Peyer's patch (tissue), 4 donors: Measurements from ENCODE around the gene RBM10. TPM values are rescaled to one million over a fixed set of nuclear protein-coding genes. Genes with fewer than 3 reads are reported as not detected.

Source experiments
- DNase-seq, 3 donors: peaks; one replicate each; pipeline ENCODE4 v3.0.0-alpha.2; 2017 to 2019
- H3K27ac ChIP-seq, 4 donors: fragments of 200-600 bp; sonication (generic); one replicate each; pipeline ENCODE4 v1.5.1; 2016 to 2019
- H3K27me3 ChIP-seq, 2 donors: fragments of 200-600 bp; sonication (generic); one replicate each; pipeline ENCODE4 v1.5.1; 2019
- H3K36me3 ChIP-seq, 3 donors: fragments of 200-600 bp; sonication (generic); one replicate each; pipeline ENCODE4 v1.5.1; 2016 to 2019
- H3K4me1 ChIP-seq, 4 donors: fragments of 200-600 bp; sonication (generic); one replicate each; pipeline ENCODE4 v1.5.1; 2016 to 2019
- H3K4me3 ChIP-seq, 4 donors: fragments of 200-600 bp; sonication (generic); 1 replicate in 3 of 4; 2 replicates in 1 of 4; pipeline ENCODE4 v1.5.1; 2016 to 2019; ENCODE audit warnings: mild to moderate bottlenecking in 1 of 4
- H3K9me3 ChIP-seq, 4 donors: fragments of 200-600 bp; sonication (generic); one replicate each; pipeline ENCODE4 v1.5.1; 2016 to 2019; ENCODE audit warnings: mild to moderate bottlenecking in 1 of 4
- POLR2A ChIP-seq, 2 donors: fragments of 450-650 bp; IDR thresholded peaks; one replicate each; pipeline ENCODE4 v1.5.1; 2017; ENCODE audit warnings: antibody characterized with exemption in 2 of 2, mild to moderate bottlenecking in 2 of 2, moderate library complexity in 2 of 2
- total RNA-seq, 4 donors: library from RNA; depleted of rRNA; stranded (reverse); fragments of >200 nt; gene quantifications; one replicate each; pipeline ENCODE4 v1.1.0, GENCODE V29; 2016
- TF ChIP-seq, protein P1 (sequence below), 6 experiments: fragments of 450-650 bp in 4 of 6; fragments of 200-600 bp in 2 of 6; sonication (generic) in 1 of 6; IDR thresholded peaks; one replicate each; pipeline ENCODE4 v1.5.1; 2017 to 2019; ENCODE audit warnings: antibody characterized with exemption in 6 of 6, mild to moderate bottlenecking in 3 of 6, moderate library complexity in 1 of 6

Gene RBM10
- total RNA-seq, 4 donors from 2014 or later: 24.9 to 47.0 (median 35.3) TPM

DNA sequence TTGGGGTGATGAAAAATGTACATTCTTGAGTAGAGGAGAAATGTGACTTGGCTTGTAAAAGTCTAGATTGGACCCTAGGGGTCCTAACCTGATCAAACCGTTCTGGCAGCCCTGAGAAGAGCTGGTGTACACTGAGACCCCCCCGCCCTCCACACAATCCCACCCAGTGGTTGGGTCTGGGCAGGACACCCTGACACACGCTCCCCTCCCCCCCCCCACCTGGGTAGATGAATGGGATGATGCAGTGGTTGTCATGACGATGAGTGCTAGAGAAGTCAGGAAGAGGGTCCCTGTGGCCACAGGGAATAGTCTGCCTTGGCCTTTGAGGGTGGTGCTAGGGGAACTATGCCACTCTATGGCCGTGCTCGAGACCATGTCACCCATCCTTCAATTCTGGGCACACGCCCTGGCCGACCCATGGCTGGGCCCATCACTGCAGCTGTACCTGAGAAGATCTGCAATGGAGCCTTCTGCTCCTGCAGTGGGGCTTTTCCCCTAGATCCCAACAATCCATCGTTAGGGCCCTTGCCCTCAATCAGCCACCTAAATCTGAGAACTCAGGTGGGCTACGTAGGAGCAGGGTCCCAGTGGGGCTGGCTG is 77.8 kb downstream of the RBM10 start:
- H3K4me3 ChIP-seq: no peak overlapping the region
- H3K9me3 ChIP-seq: no peaks in the 10 kb centered on the region
- H3K36me3 ChIP-seq: peaks cover 0 to 43% (median 0%) of the 10 kb centered on the region in 3 donors
- H3K27me3 ChIP-seq: no peaks in the 10 kb centered on the region
- peaks cover 0 to 8% (median 0%) of the 10 kb centered on the region in 4 donors for H3K4me1 ChIP-seq
- TF ChIP-seq, protein P1, sequence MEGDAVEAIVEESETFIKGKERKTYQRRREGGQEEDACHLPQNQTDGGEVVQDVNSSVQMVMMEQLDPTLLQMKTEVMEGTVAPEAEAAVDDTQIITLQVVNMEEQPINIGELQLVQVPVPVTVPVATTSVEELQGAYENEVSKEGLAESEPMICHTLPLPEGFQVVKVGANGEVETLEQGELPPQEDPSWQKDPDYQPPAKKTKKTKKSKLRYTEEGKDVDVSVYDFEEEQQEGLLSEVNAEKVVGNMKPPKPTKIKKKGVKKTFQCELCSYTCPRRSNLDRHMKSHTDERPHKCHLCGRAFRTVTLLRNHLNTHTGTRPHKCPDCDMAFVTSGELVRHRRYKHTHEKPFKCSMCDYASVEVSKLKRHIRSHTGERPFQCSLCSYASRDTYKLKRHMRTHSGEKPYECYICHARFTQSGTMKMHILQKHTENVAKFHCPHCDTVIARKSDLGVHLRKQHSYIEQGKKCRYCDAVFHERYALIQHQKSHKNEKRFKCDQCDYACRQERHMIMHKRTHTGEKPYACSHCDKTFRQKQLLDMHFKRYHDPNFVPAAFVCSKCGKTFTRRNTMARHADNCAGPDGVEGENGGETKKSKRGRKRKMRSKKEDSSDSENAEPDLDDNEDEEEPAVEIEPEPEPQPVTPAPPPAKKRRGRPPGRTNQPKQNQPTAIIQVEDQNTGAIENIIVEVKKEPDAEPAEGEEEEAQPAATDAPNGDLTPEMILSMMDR (IDR thresholded peaks at IDR 0.05): no peak
- no peak for TF ChIP-seq POLR2A (IDR thresholded peaks at IDR 0.05)
- no peak overlapping the region for H3K27ac ChIP-seq
- no peak for DNase-seq

DNA sequence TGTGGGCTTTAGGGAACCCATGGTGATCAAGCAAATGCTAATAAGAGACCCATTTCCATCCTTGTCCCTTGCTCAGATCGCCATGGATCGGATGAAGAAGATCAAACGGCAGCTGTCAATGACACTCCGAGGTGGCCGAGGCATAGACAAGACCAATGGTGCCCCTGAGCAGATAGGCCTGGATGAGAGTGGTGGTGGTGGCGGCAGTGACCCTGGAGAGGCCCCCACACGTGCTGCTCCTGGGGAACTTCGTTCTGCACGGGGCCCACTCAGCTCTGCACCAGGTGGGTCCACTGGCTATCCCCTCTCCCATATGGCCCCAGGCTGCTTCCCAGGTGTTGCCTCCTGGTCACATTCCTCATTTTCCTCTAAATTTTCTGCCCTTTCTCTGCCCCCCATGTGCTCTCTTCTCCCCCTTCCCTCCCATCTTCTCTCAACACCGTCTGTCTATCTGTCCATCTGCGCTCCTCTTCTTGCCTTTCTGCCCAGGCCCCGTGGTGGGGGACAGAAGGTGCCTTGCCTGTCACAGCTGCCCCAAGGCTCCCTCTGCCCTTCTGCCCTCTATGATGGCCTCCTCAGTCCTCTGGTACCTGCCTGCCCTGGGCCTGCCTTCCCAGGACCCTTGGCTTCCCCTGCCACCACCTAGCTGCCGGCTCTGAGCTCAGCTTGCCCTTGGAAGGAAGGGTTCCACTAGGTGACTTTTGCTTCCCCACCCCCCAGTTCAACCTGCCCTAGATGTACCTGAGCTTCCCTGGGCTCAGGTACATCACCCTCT is 78.6 kb downstream of the RBM10 start:
- Histone ChIP-seq H3K27me3 (no peaks in the 10 kb centered on the region), H3K4me3 (no peak overlapping the region), H3K36me3 (peaks cover 0 to 50% (median 0%) of the 10 kb centered on the region in 3 donors), H3K4me1 (peaks cover 0 to 8% (median 0%) of the 10 kb centered on the region in 4 donors), H3K9me3 (no peaks in the 10 kb centered on the region), H3K27ac (no peak overlapping the region)
- TF ChIP-seq POLR2A (IDR thresholded peaks at IDR 0.05): no peak
- TF ChIP-seq, protein P1 (IDR thresholded peaks at IDR 0.05): no peak
- DNase-seq: no peak

DNA sequence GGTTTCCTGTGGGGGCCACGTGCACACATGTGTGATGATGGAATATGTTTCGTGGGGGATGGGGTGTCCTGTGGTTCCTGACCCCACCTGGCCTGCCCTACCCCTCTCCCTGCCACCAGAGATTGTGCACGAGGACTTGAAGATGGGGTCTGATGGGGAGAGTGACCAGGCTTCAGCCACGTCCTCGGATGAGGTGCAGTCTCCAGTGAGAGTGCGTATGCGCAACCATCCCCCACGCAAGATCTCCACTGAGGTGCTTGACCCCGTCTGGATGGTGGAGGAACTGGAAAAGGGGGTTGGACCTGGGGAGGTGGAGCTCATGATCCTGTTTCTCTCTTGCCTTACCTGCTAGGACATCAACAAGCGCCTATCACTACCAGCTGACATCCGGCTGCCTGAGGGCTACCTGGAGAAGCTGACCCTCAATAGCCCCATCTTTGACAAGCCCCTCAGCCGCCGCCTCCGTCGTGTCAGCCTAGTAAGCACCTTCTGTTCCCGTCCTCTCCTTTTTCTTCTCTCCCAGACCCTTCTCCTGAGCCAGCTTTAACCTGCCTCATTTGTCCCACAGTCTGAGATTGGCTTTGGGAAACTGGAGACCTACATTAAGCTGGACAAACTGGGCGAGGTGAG is 79.4 kb downstream of the RBM10 start:
- DNase-seq: no peak
- no peak overlapping the region for H3K27ac ChIP-seq
- TF ChIP-seq POLR2A (IDR thresholded peaks at IDR 0.05): no peak
- TF ChIP-seq, protein P1 (IDR thresholded peaks at IDR 0.05): no peak
- peaks cover 0 to 53% (median 0%) of the 10 kb centered on the region in 3 donors for H3K36me3 ChIP-seq
- no peaks in the 10 kb centered on the region for H3K27me3 ChIP-seq
- no peak overlapping the region for H3K4me3 ChIP-seq
- peaks cover 0 to 5% (median 0%) of the 10 kb centered on the region in 4 donors for H3K4me1 ChIP-seq
- H3K9me3 ChIP-seq: no peaks in the 10 kb centered on the region

DNA sequence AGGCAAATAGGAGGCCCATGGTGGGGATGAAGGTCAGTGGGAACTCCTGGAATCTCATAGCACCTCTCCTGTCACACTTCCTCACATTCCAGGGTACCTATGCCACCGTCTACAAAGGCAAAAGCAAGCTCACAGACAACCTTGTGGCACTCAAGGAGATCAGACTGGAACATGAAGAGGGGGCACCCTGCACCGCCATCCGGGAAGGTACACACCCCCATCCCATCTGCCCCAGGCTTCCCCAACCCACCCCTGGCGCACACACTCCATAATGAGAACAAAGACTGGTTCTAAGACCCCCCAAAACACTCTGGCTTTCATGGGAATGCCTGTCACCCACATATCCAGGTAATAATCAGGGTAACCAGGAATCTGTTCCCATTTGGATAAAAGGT is 79.9 kb downstream of the RBM10 start:
- no peak for DNase-seq
- Histone ChIP-seq H3K36me3 (peaks cover 0 to 53% (median 0%) of the 10 kb centered on the region in 3 donors), H3K4me3 (no peak overlapping the region), H3K27me3 (no peaks in the 10 kb centered on the region), H3K9me3 (no peaks in the 10 kb centered on the region), H3K4me1 (no peaks in the 10 kb centered on the region), H3K27ac (no peak overlapping the region)
- TF ChIP-seq POLR2A (IDR thresholded peaks at IDR 0.05): no peak
- TF ChIP-seq, protein P1 (IDR thresholded peaks at IDR 0.05): no peak

DNA sequence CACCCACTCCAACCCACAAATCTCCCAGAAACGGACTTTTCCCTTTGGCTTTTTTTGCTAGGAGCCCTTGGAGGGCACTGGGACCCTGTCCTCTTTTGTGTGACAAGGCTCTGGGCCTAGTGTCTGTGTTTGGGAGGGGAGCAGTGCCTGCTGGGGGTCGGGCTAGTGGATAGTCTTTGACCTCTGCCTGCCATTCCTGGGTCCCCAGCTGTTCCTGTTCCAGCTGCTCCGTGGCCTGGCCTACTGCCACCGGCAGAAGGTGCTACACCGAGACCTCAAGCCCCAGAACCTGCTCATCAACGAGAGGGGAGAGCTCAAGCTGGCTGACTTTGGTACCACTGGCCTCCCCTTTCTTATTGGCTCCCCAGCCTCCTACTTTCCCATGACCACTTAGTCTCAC is 81.0 kb downstream of the RBM10 start:
- no peak for DNase-seq
- H3K27me3 ChIP-seq: no peaks in the 10 kb centered on the region
- no peaks in the 10 kb centered on the region for H3K9me3 ChIP-seq
- H3K4me1 ChIP-seq: no peaks in the 10 kb centered on the region
- TF ChIP-seq POLR2A (IDR thresholded peaks at IDR 0.05): no peak
- TF ChIP-seq, protein P1 (IDR thresholded peaks at IDR 0.05): no peak
- H3K36me3 ChIP-seq: peaks cover 0 to 53% (median 0%) of the 10 kb centered on the region in 3 donors
- H3K4me3 ChIP-seq: no peak overlapping the region
- no peak overlapping the region for H3K27ac ChIP-seq
